ENCODE data around the gene IL15. TPM values are rescaled to one million over a fixed set of nuclear protein-coding genes. Genes with fewer than 3 reads are reported as not detected.

Gene IL15
- total RNA-seq, 4 donors from 2014 or later = 5.4 to 9.0 (median 7.5) TPM

DNA sequence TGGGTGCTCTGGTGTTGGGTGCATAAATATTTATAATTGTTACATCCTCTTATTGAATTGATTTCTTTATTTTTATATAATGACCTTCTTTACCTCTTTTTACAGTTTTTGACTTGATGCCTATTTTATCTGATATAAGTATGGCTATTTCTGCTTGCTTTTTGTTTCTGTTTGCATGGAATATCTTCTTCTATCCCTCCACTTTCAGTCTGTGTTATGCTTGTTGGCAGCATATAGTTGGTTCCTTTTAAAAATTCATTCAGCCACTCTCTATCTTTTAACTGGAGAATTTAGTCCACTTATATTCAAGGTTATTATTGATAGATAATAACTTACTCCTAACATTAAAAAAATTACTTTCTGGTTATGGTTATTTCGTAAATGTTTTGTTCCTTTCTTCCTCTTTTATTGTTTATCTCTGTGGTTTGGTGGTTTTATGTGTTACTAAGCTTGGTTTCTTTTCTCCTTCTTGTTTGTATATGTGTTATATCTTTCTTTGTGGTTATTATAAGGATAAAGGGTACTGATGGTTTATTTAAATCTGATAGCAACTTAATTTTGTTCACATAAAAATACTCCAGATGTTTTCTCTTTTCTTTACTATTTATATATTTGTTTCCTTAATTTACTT is 69.5 kb downstream of the IL15 start:
- TF ChIP-seq, protein P1, sequence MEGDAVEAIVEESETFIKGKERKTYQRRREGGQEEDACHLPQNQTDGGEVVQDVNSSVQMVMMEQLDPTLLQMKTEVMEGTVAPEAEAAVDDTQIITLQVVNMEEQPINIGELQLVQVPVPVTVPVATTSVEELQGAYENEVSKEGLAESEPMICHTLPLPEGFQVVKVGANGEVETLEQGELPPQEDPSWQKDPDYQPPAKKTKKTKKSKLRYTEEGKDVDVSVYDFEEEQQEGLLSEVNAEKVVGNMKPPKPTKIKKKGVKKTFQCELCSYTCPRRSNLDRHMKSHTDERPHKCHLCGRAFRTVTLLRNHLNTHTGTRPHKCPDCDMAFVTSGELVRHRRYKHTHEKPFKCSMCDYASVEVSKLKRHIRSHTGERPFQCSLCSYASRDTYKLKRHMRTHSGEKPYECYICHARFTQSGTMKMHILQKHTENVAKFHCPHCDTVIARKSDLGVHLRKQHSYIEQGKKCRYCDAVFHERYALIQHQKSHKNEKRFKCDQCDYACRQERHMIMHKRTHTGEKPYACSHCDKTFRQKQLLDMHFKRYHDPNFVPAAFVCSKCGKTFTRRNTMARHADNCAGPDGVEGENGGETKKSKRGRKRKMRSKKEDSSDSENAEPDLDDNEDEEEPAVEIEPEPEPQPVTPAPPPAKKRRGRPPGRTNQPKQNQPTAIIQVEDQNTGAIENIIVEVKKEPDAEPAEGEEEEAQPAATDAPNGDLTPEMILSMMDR (IDR thresholded peaks at IDR 0.05; ENCODE audit: low read depth) = no peak

DNA sequence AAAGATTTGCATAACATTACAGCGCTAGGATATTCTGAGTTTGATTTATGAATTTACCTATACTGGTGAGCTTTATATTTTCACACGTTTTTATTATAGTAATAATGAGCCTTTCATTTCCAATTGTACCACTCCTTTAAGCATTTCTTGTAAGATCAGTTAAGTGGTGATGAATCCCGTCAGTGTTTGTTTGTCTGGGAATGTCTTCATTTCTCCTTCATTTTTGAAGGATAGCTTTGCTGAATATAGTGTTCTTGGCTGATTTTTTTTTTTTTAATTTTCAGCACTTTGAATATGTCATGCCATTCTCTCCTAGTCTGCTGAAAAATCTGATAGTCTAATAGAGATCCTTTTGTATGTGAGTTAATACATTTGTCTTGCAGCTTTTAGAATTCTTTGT is 70.1 kb downstream of the IL15 start:
- TF ChIP-seq, protein P1 (IDR thresholded peaks at IDR 0.05; ENCODE audit: low read depth) = no peak

DNA sequence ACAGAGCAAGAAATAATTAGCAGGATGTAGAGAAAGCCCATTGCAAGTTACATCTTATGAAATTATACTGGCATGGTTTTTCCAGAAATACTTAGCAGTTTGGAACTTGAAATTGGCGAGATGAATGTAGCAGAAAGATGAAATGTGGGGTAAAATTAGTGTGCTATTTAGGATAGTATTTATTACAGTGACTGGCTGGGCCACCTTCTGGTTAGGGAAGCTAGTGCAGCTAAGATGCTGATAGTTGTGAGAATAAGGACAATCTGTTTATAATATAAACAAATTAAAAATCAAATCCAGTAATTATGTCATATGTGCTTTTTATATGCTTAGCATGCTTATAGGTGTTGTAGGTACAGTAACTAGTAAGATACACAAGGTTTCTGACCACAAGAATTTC is 74.8 kb downstream of the IL15 start:
- TF ChIP-seq, protein P1 (IDR thresholded peaks at IDR 0.05; ENCODE audit: low read depth) = no peak

DNA sequence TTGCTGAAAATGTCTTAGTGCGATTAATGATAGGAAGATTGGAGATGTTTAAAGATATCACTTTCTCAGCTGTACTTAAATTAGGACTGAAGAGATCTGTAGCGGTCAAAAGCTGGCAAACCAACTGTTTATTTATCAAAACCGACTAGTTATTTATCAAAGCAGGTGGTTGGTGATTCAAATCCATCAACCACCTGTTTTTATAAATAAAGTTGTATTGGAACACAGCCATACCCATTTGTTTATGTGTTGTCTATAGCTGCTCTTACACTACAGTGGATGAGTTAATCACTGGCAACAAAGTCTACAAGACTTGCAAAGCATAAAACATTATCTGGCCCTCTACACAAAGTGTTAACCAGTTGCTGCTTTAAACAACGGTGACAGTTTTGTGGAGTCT is 76.8 kb downstream of the IL15 start:
- TF ChIP-seq, protein P1 (IDR thresholded peaks at IDR 0.05; ENCODE audit: low read depth) = no peak

DNA sequence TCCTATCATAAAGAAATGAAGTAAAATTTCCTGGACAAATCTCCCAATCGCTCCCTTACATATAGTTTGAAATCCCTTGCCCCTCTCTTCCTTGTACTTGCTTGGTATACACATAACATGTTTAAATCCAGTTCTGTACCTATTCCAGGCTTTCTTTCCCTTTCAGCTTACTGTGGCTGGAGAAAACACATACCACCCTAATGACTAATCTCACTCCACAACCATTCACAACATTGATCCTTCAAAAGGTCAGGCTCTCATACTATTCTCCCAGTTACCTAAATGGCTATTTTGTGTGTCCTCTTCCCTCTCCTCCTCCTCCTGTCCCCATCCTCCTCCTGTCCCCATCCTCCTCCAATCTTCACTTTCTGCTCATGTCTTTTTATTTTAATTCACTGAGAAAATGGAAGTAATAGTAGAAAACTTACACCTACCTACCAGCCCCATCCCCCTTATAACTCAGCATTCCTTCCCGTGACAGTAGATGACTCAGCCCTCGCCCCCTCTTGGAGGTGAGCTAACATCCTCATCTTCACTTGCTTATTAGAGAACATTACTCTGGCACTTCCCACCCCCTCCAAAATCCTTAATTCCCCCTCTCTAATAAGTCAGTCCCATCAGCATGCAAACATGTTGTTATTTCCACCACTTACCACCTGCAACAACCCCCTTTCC is 77.5 kb downstream of the IL15 start:
- TF ChIP-seq, protein P1 (IDR thresholded peaks at IDR 0.05; ENCODE audit: low read depth) = no peak

DNA sequence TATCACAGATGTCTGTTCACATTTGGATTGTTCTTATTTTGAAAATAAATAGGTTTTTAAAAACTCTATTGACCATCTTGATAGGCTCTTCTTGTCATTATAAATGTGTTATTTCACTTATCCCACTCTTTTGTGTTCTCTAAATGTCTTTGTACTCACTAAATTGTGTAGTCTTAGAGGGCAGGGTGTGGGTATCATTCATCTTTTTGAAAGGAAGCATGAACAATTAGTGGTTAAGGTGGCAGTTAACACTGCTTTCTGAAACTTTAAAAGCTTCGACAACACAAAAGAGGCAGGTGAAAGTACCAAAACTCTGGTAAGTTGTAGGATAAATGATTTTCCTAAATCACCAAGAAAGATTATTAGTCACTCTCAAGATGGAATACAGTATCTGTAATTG is 83.2 kb downstream of the IL15 start:
- TF ChIP-seq, protein P1 (IDR thresholded peaks at IDR 0.05; ENCODE audit: low read depth) = no peak

DNA sequence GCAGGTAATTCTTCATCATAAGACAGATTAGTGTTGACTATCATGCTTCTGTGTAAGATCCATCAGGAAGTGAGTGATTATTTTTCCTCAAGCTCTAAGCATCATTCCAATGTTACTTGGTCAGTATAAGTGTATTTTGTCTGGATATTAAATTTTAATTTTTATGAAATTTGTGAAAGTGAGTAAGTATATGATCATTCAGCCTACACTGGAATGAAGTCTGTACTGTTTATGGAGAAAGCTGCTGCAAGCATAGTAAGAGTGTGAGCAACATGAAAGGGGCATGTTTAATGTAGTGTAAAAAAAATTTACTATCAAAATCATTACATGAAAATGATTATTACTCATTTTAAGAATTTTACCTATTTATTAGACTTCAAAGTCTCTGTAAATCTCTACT is 84.8 kb downstream of the IL15 start:
- TF ChIP-seq, protein P1 (IDR thresholded peaks at IDR 0.05; ENCODE audit: low read depth) = no peak
